DMS 273 (cell line): ENCODE results near the gene CCDC110.
A peak's percentile ranks its signal among the peaks of the same experiment; 100 is the strongest.

Source experiments
- DNase-seq: peaks from one replicate; lab custom pipeline; 2025; ENCODE audit not compliant: unreplicated experiment; lab: John Stamatoyannopoulos, UW

CCDC110 gene

GRCh38 chr4:185424905-185425646, 46.5 kb downstream of the CCDC110 start:
- DNase-seq: peak; percentile 35

- DNase-seq: no peak
Measured at GRCh38 chr4:185421366-185422124, 50.0 kb downstream of the CCDC110 start.

- DNase-seq: no peak
Measured at GRCh38 chr4:185416955-185417354, 54.6 kb downstream of the CCDC110 start.

GRCh38 chr4:185412412-185412811, 59.1 kb downstream of the CCDC110 start:
- DNase-seq: no peak

GRCh38 chr4:185411849-185412248, 59.7 kb downstream of the CCDC110 start:
- no peak for DNase-seq

- DNase-seq: no peak
Measured at GRCh38 chr4:185408432-185408831, 63.1 kb downstream of the CCDC110 start.

- no peak for DNase-seq
Measured at GRCh38 chr4:185405296-185405999, 66.1 kb downstream of the CCDC110 start.

GRCh38 chr4:185404031-185404430, 67.5 kb downstream of the CCDC110 start:
- peak; percentile 60 for DNase-seq

- DNase-seq: no peak
Measured at GRCh38 chr4:185399466-185399865, 72.1 kb downstream of the CCDC110 start.

GRCh38 chr4:185398618-185399017, 72.9 kb downstream of the CCDC110 start:
- no peak for DNase-seq

- DNase-seq: peak; percentile 33
Measured at GRCh38 chr4:185396724-185397385, 74.7 kb downstream of the CCDC110 start, which contains the start of gene ANKRD37. TSS of gene ANKRD37 (plus strand) at chr4:185396841. CDS start at chr4:185396924, 83 bp downstream.

- DNase-seq: peak; percentile 98
Measured at GRCh38 chr4:185395956-185396723, 75.4 kb downstream of the CCDC110 start.

- DNase-seq: peak; percentile 6
Measured at GRCh38 chr4:185395238-185395955, 76.1 kb downstream of the CCDC110 start, which contains the start of gene LRP2BP. TSS of gene LRP2BP (minus strand) at chr4:185395924. CDS start at chr4:185378186, 17,738 bp downstream.
